Hematopoietic multipotent progenitor cell treated with erythropoietin and hydrocortisone succinate and interleukin-3 and kit ligand, for 6 days (in vitro differentiated cells): Measurements from ENCODE around the gene CNOT1.

Experiments
- DNase-seq: peaks from one replicate; pipeline ENCODE4 v3.0.0-alpha.2; 2015

CNOT1 gene

GRCh38 chr16:58481226-58481869, 148.3 kb downstream of the CNOT1 start:
- DNase-seq: no peak

- no peak for DNase-seq
Observed at GRCh38 chr16:58478427-58478826, 151.2 kb downstream of the CNOT1 start.

GRCh38 chr16:58476791-58477190, 152.8 kb downstream of the CNOT1 start:
- no peak for DNase-seq

- no peak for DNase-seq
Observed at GRCh38 chr16:58475091-58475619, 154.5 kb downstream of the CNOT1 start.

GRCh38 chr16:58474296-58474695, 155.3 kb downstream of the CNOT1 start:
- no peak for DNase-seq

- no peak for DNase-seq
Observed at GRCh38 chr16:58472827-58473226, 156.8 kb downstream of the CNOT1 start.

- DNase-seq: no peak
Observed at GRCh38 chr16:58472266-58472665, 157.4 kb downstream of the CNOT1 start.

- DNase-seq: no peak
Observed at GRCh38 chr16:58471209-58471975, 158.2 kb downstream of the CNOT1 start.
